Measurements from ENCODE around the gene ASXL2. TPM values are rescaled to one million over a fixed set of nuclear protein-coding genes. Genes with fewer than 3 reads are reported as not detected.

ASXL2 gene
- total RNA-seq, 4 donors from 2014 or later = 12.5 to 24.5 (median 21.0) TPM

DNA sequence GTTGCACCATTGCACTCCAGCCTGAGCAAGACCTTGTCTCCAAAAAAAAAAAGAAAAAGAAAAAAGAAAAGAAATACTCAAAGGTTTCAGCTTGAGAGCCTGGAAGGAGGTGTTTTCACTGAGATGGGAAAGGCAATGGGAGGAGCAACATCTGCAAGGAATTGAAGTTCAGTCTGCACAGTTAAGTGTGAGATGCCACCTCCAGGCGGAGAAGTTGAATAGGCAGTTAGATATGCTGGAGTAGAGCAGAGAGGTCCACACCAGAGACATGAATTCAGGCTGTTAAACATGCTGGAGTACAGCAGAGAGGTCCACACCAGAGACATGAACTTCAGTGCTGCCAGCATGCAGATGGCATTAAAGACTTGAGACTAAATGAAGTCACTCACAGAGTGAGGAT lies 163.5 kb downstream of the ASXL2 start:
- no peaks in the 10 kb centered on the region for H3K4me1 ChIP-seq
- H3K27me3 ChIP-seq = peaks cover 0 to 7% (median 5%) of the 10 kb centered on the region in 3 donors
- H3K9me3 ChIP-seq = no peaks in the 10 kb centered on the region
- no peak overlapping the region for H3K27ac ChIP-seq
- H3K36me3 ChIP-seq = no peaks in the 10 kb centered on the region
- intact Hi-C loops (cut with DNase I; ENCODE audit: low total_unique reads) = no loop called here
- TF ChIP-seq CTCF (IDR thresholded peaks at IDR 0.05 in 4 of 5, conservative IDR thresholded peaks at IDR 0.05 in 1 of 5) = no peak
- no peak for TF ChIP-seq POLR2A (IDR thresholded peaks at IDR 0.05)
- DNase-seq (no peak), ATAC-seq (no peak)
- in situ Hi-C loops (cut with MboI; ENCODE audit: low sequenced_read_pairs in 4 of 4) = no loop called here
- H3K4me3 ChIP-seq = no peak overlapping the region

DNA sequence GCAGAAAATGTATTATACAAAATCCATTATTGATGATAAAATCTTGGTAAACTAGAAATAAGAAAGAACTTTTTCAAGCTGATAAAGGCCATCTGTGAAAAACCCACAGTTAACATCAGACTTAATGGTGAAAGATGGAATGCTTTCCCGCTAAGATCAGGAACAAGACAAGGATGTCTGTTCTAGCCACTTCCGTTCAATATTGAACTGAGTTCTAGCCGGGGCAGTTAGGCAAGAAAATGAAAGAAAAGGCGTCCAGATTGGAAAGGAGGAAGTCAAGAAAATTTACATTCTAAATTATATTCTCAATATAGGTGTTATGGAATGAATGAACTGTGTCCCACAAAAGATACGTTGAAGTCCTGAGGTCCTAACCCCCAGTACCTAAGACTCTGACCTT lies 165.8 kb downstream of the ASXL2 start:
- in situ Hi-C loops (cut with MboI; ENCODE audit: low sequenced_read_pairs in 4 of 4) (no loop called here), intact Hi-C loops (cut with DNase I; ENCODE audit: low total_unique reads) (no loop called here)
- no peak overlapping the region for H3K27ac ChIP-seq

GRCh38 chr2:25711675-25712354 lies 166.5 kb downstream of the ASXL2 start:
- peaks cover 0 to 7% (median 5%) of the 10 kb centered on the region in 3 donors for H3K27me3 ChIP-seq
- TF ChIP-seq POLR2A (IDR thresholded peaks at IDR 0.05) (no peak), CTCF (IDR thresholded peaks at IDR 0.05 in 4 of 5, conservative IDR thresholded peaks at IDR 0.05 in 1 of 5) (no peak)
- H3K36me3 ChIP-seq = no peaks in the 10 kb centered on the region
- no peak overlapping the region for H3K4me3 ChIP-seq
- in situ Hi-C loops (cut with MboI; ENCODE audit: low sequenced_read_pairs in 4 of 4) = no loop called here
- intact Hi-C loops (cut with DNase I; ENCODE audit: low total_unique reads) = no loop called here
- ATAC-seq = no peak
- H3K9me3 ChIP-seq = no peaks in the 10 kb centered on the region
- DNase-seq = no peak
- no peaks in the 10 kb centered on the region for H3K4me1 ChIP-seq
- no peak overlapping the region for H3K27ac ChIP-seq

More for the DNA sequence above, 165.8 kb downstream of the ASXL2 start:
- DNase-seq = no peak
- Histone ChIP-seq H3K27me3 (peaks cover 0 to 7% (median 5%) of the 10 kb centered on the region in 3 donors), H3K4me3 (no peak overlapping the region), H3K36me3 (no peaks in the 10 kb centered on the region), H3K9me3 (no peaks in the 10 kb centered on the region), H3K4me1 (no peaks in the 10 kb centered on the region)
- TF ChIP-seq POLR2A (IDR thresholded peaks at IDR 0.05) (no peak), CTCF (IDR thresholded peaks at IDR 0.05 in 4 of 5, conservative IDR thresholded peaks at IDR 0.05 in 1 of 5) (no peak)
- no peak for ATAC-seq

DNA sequence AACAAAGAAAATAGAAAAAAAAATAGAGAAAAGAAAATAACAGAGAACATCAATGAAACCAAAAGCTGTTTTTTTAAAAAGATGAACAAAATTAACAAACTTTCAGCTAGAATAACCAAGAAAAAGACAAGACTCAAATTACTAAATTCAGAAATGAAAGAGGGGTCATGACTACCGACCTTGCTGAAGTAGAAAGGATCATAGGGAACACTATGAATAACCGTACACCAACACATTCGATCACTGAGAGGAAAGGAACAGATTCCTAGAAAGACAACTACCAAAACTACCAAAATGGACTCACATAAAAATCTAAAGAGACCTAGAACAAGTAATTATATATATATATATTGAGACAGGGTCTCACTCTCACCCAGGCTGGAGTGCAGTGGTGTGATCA lies 167.5 kb downstream of the ASXL2 start:
- intact Hi-C loops (cut with DNase I; ENCODE audit: low total_unique reads) = no loop called here

More for the DNA sequence above, 167.5 kb downstream of the ASXL2 start:
- no peaks in the 10 kb centered on the region for H3K9me3 ChIP-seq
- no peak for ATAC-seq
- no peak overlapping the region for H3K27ac ChIP-seq
- H3K27me3 ChIP-seq = peaks cover 0 to 7% (median 5%) of the 10 kb centered on the region in 3 donors
- in situ Hi-C loops (cut with MboI; ENCODE audit: low sequenced_read_pairs in 4 of 4) = no loop called here
- H3K4me3 ChIP-seq = no peak overlapping the region
- H3K4me1 ChIP-seq = no peaks in the 10 kb centered on the region
- H3K36me3 ChIP-seq = no peaks in the 10 kb centered on the region
- TF ChIP-seq POLR2A (IDR thresholded peaks at IDR 0.05) (no peak), CTCF (IDR thresholded peaks at IDR 0.05 in 4 of 5, conservative IDR thresholded peaks at IDR 0.05 in 1 of 5) (no peak)
- no peak for DNase-seq
